ENCODE results near the gene PSORS1C2. TPM values are rescaled to one million over a fixed set of nuclear protein-coding genes. Genes with fewer than 3 reads are reported as not detected.

PSORS1C2 gene
- total RNA-seq, 1 experiment from 2014 or later: not detected

- Mint-ChIP-seq H3K27ac (ENCODE audit: low read depth, unreplicated experiment) (no peak overlapping the region), H3K36me3 (ENCODE audit: insufficient read depth, unreplicated experiment) (peaks cover 12% of the 10 kb centered on the region), H3K4me3 (ENCODE audit: unreplicated experiment) (no peak overlapping the region), H3K27me3 (ENCODE audit: insufficient read depth, unreplicated experiment) (no peaks in the 10 kb centered on the region), H3K4me1 (ENCODE audit: insufficient read depth, unreplicated experiment) (peaks cover 15% of the 10 kb centered on the region), H3K9me3 (ENCODE audit: unreplicated experiment) (no peaks in the 10 kb centered on the region)
- intact Hi-C loops (cut with micrococcal nuclease): no loop called here
- BruUV-seq (replicated peaks): no TSS peak
- ChIA-PET CTCF (no interaction called here), POLR2A (no interaction called here)
- DNase-seq (ENCODE audit: unreplicated experiment): no peak
- TF ChIP-seq, protein P1, sequence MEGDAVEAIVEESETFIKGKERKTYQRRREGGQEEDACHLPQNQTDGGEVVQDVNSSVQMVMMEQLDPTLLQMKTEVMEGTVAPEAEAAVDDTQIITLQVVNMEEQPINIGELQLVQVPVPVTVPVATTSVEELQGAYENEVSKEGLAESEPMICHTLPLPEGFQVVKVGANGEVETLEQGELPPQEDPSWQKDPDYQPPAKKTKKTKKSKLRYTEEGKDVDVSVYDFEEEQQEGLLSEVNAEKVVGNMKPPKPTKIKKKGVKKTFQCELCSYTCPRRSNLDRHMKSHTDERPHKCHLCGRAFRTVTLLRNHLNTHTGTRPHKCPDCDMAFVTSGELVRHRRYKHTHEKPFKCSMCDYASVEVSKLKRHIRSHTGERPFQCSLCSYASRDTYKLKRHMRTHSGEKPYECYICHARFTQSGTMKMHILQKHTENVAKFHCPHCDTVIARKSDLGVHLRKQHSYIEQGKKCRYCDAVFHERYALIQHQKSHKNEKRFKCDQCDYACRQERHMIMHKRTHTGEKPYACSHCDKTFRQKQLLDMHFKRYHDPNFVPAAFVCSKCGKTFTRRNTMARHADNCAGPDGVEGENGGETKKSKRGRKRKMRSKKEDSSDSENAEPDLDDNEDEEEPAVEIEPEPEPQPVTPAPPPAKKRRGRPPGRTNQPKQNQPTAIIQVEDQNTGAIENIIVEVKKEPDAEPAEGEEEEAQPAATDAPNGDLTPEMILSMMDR (IDR thresholded peaks at IDR 0.05; ENCODE audit: unreplicated experiment): no peak
These were observed 41.6 kb upstream of the PSORS1C2 start for GRCh38 chr6:31180500-31180899.

- intact Hi-C loops (cut with micrococcal nuclease): no loop called here
- Mint-ChIP-seq H3K4me1 (ENCODE audit: insufficient read depth, unreplicated experiment) (peaks cover 15% of the 10 kb centered on the region), H3K36me3 (ENCODE audit: insufficient read depth, unreplicated experiment) (peaks cover 12% of the 10 kb centered on the region), H3K4me3 (ENCODE audit: unreplicated experiment) (no peak overlapping the region), H3K9me3 (ENCODE audit: unreplicated experiment) (no peaks in the 10 kb centered on the region), H3K27me3 (ENCODE audit: insufficient read depth, unreplicated experiment) (no peaks in the 10 kb centered on the region), H3K27ac (ENCODE audit: low read depth, unreplicated experiment) (no peak overlapping the region)
- ChIA-PET CTCF (no interaction called here), POLR2A (no interaction called here)
- DNase-seq (ENCODE audit: unreplicated experiment): no peak
- TF ChIP-seq, protein P1 (IDR thresholded peaks at IDR 0.05; ENCODE audit: unreplicated experiment): no peak
- BruUV-seq (replicated peaks): no TSS peak
These were observed 41.0 kb upstream of the PSORS1C2 start for GRCh38 chr6:31179896-31180295.

DNA sequence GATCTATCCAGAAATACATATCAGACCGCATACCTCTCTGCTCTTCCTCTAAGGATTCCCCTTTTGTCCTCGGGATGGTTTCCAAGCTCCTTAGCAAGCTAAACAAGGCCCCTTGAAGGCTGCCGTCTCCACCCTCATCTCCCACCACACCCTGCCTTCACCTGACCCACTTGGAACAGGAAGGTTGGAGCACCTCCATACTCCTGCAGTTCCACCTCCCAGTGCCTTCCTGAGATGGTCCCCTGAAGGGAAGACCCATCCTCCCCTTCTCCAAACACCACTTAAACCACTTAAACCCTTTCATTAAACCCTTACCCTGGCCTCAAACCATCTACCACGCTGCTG is 40.1 kb upstream of the PSORS1C2 start:
- BruUV-seq (replicated peaks): no TSS peak
- no peak overlapping the region for H3K27ac Mint-ChIP-seq (ENCODE audit: low read depth, unreplicated experiment)
- POLR2A ChIA-PET: no interaction called here
- intact Hi-C loops (cut with micrococcal nuclease): no loop called here
- H3K9me3 Mint-ChIP-seq (ENCODE audit: unreplicated experiment): no peaks in the 10 kb centered on the region
- TF ChIP-seq, protein P1 (IDR thresholded peaks at IDR 0.05; ENCODE audit: unreplicated experiment): no peak
- H3K4me1 Mint-ChIP-seq (ENCODE audit: insufficient read depth, unreplicated experiment): peaks cover 15% of the 10 kb centered on the region
- DNase-seq (ENCODE audit: unreplicated experiment): no peak
- no peaks in the 10 kb centered on the region for H3K27me3 Mint-ChIP-seq (ENCODE audit: insufficient read depth, unreplicated experiment)
- CTCF ChIA-PET: no interaction called here
- H3K36me3 Mint-ChIP-seq (ENCODE audit: insufficient read depth, unreplicated experiment): peaks cover 12% of the 10 kb centered on the region
- H3K4me3 Mint-ChIP-seq (ENCODE audit: unreplicated experiment): no peak overlapping the region

DNA sequence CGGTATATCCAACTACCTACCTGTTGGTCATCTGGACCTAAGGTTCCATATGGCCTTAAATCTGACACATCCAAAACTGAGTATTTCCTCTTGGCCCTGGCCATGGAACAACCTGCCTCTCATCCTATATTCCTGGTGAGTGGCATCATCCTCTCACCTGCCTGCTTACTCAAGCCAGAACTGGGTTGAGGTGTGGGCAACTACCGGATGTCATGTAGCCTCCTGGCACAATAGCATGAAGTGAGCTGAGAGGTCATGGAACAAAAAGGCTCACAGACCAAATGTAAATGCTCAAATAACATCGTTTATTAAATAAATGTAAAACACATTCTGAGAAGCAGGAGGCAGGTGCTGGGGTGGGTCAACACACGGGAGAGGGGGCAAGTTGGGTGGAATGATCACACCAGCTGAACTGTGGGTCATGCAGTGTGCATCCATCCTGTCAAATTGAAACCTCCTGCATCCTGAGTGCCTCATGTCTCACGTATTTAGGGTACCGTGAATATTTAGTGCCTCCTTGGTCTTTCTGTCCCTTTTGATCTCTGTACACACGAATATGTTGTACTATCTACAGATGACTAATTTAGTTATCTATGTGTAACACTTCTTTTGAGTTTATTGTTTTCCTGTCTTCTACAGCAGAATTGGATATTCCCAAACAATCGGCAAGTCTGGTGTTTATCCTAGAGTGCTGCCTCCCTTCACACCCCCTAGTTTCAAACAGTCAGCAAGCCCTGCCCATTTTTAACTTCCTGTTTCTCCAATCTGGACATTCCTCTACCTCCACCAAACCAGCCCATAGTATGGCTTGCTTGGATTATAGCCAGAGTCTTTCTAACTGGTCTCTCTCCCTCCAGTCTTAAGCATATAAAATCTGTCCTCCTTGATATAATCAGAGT is 39.5 kb upstream of the PSORS1C2 start:
- intact Hi-C loops (cut with micrococcal nuclease): no loop called here
- Mint-ChIP-seq H3K27ac (ENCODE audit: low read depth, unreplicated experiment) (no peak overlapping the region), H3K9me3 (ENCODE audit: unreplicated experiment) (no peaks in the 10 kb centered on the region), H3K27me3 (ENCODE audit: insufficient read depth, unreplicated experiment) (no peaks in the 10 kb centered on the region), H3K4me1 (ENCODE audit: insufficient read depth, unreplicated experiment) (peaks cover 15% of the 10 kb centered on the region), H3K4me3 (ENCODE audit: unreplicated experiment) (no peak overlapping the region), H3K36me3 (ENCODE audit: insufficient read depth, unreplicated experiment) (peaks cover 12% of the 10 kb centered on the region)
- CTCF ChIA-PET: no interaction called here
- POLR2A ChIA-PET: no interaction called here
- TF ChIP-seq, protein P1 (IDR thresholded peaks at IDR 0.05; ENCODE audit: unreplicated experiment): no peak
- DNase-seq (ENCODE audit: unreplicated experiment): no peak
- no TSS peak for BruUV-seq (replicated peaks)

All from MCF 10A (cell line).